Endothelial cell of umbilical vein (primary cell): ENCODE data around the gene NPIPB2. TPM values are rescaled to one million over a fixed set of nuclear protein-coding genes. Genes with fewer than 3 reads are reported as not detected.

Source experiments
- BruUV-seq: library from RNA; stranded (reverse); fragments of 400-500 nt; replicated peaks from 2 replicates; lab custom pipeline; 2021; lab: Mats Ljungman, UMichigan
- CTCF ChIA-PET: fragments of 300-600, 350-600 bp; sonication (Branson Sonifier 250); formaldehyde crosslinking; loops from one replicate; lab custom pipeline; 2021; ENCODE audit warnings: antibody characterized with exemption, inconsistent platforms; lab: Charles Lee
- POLR2A ChIA-PET: fragments of 300-600, 350-600 bp; sonication (Branson Sonifier 250); formaldehyde crosslinking; loops from one replicate; lab custom pipeline; 2021; ENCODE audit warnings: antibody characterized with exemption, inconsistent platforms; lab: Charles Lee
- DNase-seq: peaks from one replicate; pipeline ENCODE4 v3.0.0-alpha.2; 2011; ENCODE audit warnings: low read depth, low spot score
- FAIRE-seq: peaks from 2 replicates; lab custom pipeline; 2011; peaks lifted over from hg19 to GRCh38; lab: Jason Lieb, UNC
- H2AFZ ChIP-seq: 2 replicates; pipeline ENCODE4 v1.6.0; 2012; ENCODE audit warnings: low read depth, low read length, control low read depth, inconsistent platforms
- H3K27ac ChIP-seq: 2 replicates; pipeline ENCODE4 v1.5.1; 2011; ENCODE audit warnings: low read depth, mild to moderate bottlenecking, control low read depth, low read length, moderate library complexity; ENCODE audit not compliant: insufficient read depth
- H3K27me3 ChIP-seq, 2 experiments: 2 replicates each; pipeline versions ENCODE4 v1.6.0 to v1.6.1; 2011; ENCODE audit warnings: low read length in 2 of 2, mixed read lengths in 1 of 2; ENCODE audit not compliant: control insufficient read depth in 2 of 2, insufficient read depth in 2 of 2
- H3K36me3 ChIP-seq, 2 experiments: 2 replicates in 1 of 2; 3 replicates in 1 of 2; pipeline ENCODE4 v1.5.1; 2011; ENCODE audit warnings: low read length in 2 of 2, mild to moderate bottlenecking in 1 of 2, moderate library complexity in 1 of 2; ENCODE audit not compliant: control insufficient read depth in 2 of 2, insufficient read depth in 2 of 2; ENCODE audit errors: extremely low read depth in 1 of 2
- H3K4me1 ChIP-seq: 3 replicates; pipeline ENCODE4 v1.5.1; 2011; ENCODE audit warnings: mild to moderate bottlenecking, low read length; ENCODE audit not compliant: control insufficient read depth, insufficient read depth; ENCODE audit errors: extremely low read depth
- H3K4me2 ChIP-seq: 2 replicates; pipeline ENCODE4 v1.6.1; 2011; ENCODE audit warnings: low read length, control low read depth, mixed read lengths; ENCODE audit not compliant: insufficient read depth
- H3K4me3 ChIP-seq, 3 experiments: fragments of 200-600 bp in 1 of 3; sonication (generic), shearing (Covaris generic) in 1 of 3; replicated peaks in 1 of 3; 2 replicates each; pipeline ENCODE4 v1.5.1; 2011 to 2016; ENCODE audit warnings: control low read depth in 3 of 3, low read length in 3 of 3, mild to moderate bottlenecking in 2 of 3, inconsistent platforms in 1 of 3, low read depth in 1 of 3, moderate library complexity in 1 of 3; ENCODE audit not compliant: insufficient read depth in 1 of 3
- H3K79me2 ChIP-seq: 2 replicates; pipeline ENCODE4 v1.6.0; 2012; ENCODE audit warnings: low read length, inconsistent platforms; ENCODE audit not compliant: control insufficient read depth, insufficient read depth
- H3K9ac ChIP-seq: replicated peaks from 2 replicates; pipeline ENCODE3; 2011; ENCODE audit warnings: low read length, control low read depth; ENCODE audit not compliant: insufficient read depth; ENCODE audit errors: extremely low read depth
- H3K9me1 ChIP-seq: replicated peaks from 3 replicates; pipeline ENCODE4 v1.6.0; 2011; ENCODE audit warnings: mild to moderate bottlenecking, low read length; ENCODE audit not compliant: control insufficient read depth, insufficient read depth; ENCODE audit errors: extremely low read depth
- H3K9me3 ChIP-seq: replicated peaks from 2 replicates; pipeline ENCODE4 v1.5.1; 2012; ENCODE audit warnings: low read length, inconsistent platforms; ENCODE audit not compliant: control insufficient read depth, insufficient read depth
- H4K20me1 ChIP-seq: replicated peaks from 2 replicates; pipeline ENCODE3; 2011; ENCODE audit warnings: mild to moderate bottlenecking, low read length; ENCODE audit not compliant: control insufficient read depth, insufficient read depth; ENCODE audit errors: extremely low read depth
- EZH2 ChIP-seq: IDR thresholded peaks from 2 replicates; pipeline ENCODE4 v1.6.1; 2012; ENCODE audit warnings: borderline replicate concordance, low read depth, mild to moderate bottlenecking, moderate library complexity, low read length, inconsistent platforms; ENCODE audit not compliant: severe bottlenecking
- FOS ChIP-seq: IDR thresholded peaks from 2 replicates; pipeline ENCODE4 v1.6.1; 2011; ENCODE audit warnings: mild to moderate bottlenecking, low read length, moderate library complexity, borderline replicate concordance; ENCODE audit not compliant: insufficient read depth
- GATA2 ChIP-seq: IDR thresholded peaks from 2 replicates; pipeline ENCODE4 v1.7.0; 2011; ENCODE audit warnings: low read depth, mild to moderate bottlenecking, moderate library complexity, mixed read lengths, low read length; ENCODE audit not compliant: insufficient read length, insufficient read depth
- JUN ChIP-seq: IDR thresholded peaks from 2 replicates; pipeline ENCODE4 v1.6.1; 2011; ENCODE audit warnings: borderline replicate concordance, low read depth; ENCODE audit not compliant: insufficient read length, insufficient read depth
- MYC ChIP-seq: IDR thresholded peaks from one replicate; pipeline ENCODE4 v1.6.1; 2011; ENCODE audit warnings: mild to moderate bottlenecking, low read depth, low read length
- POLR2A ChIP-seq: IDR thresholded peaks from 2 replicates; pipeline ENCODE4 v1.6.1; 2012; ENCODE audit warnings: low read depth, mild to moderate bottlenecking, control low read depth, low read length
- POLR2AphosphoS5 ChIP-seq: IDR thresholded peaks from 2 replicates; pipeline ENCODE4 v1.6.1; 2012; ENCODE audit warnings: low read depth, mild to moderate bottlenecking, control low read depth, low read length, moderate library complexity; ENCODE audit not compliant: insufficient read depth
- dilution Hi-C: fragments of 300-500 bp; cut with MboI; formaldehyde crosslinking; loops from one replicate; pipeline ENCODE4 v1.15.0; 2019; ENCODE audit warnings: low sequenced_read_pairs; ENCODE audit not compliant: extremely low pct_ligation_motif_present
- intact Hi-C: fragments of 100-400 bp; cut with micrococcal nuclease; formaldehyde crosslinking; loops from one replicate; pipeline ENCODE4 v1.10.0; 2022
- polyA plus RNA-seq, 4 experiments: library from polyadenylated mRNA; depleted of rRNA in 3 of 4; stranded (reverse) in 3 of 4; unstranded in 1 of 4; fragments of >200 nt; gene quantifications; 2 replicates each; pipeline versions ENCODE4 v1.2.1 to v1.2.3, GENCODE V29; 2011 to 2012; ENCODE audit warnings: missing spikeins in 1 of 4
- small RNA-seq: library from RNA; depleted of rRNA; stranded (forward); fragments of <200 nt; gene quantifications from one replicate; pipeline ENCODE3, GENCODE V24; 2012; ENCODE audit warnings: low replicate concordance, low read depth; ENCODE audit not compliant: insufficient read depth, insufficient read length
- total RNA-seq: library from RNA; stranded (reverse); gene quantifications from 2 replicates; pipeline ENCODE4 v1.2.3, GENCODE V29; 2021
- TF ChIP-seq, protein P1 (sequence below): IDR thresholded peaks from 2 replicates; pipeline ENCODE4 v1.6.1; 2011; ENCODE audit not compliant: insufficient read depth, insufficient read length
- TF ChIP-seq, protein P2 (sequence below), 2 donors: IDR thresholded peaks; 1 replicate in 1 of 2; 2 replicates in 1 of 2; pipeline ENCODE4 v1.5.1; 2011; ENCODE audit warnings: low read length in 2 of 2, mild to moderate bottlenecking in 2 of 2, moderate library complexity in 2 of 2, control low read depth in 1 of 2, inconsistent platforms in 1 of 2, low read depth in 1 of 2; ENCODE audit not compliant: insufficient read depth in 1 of 2; ENCODE audit errors: extremely low read depth in 1 of 2

NPIPB2 gene
- total and polyA plus RNA-seq, 2 donors (not counting 3 experiments of a cell fraction or from before 2014, with no cell fraction given) = 5.8 to 15.4 TPM

DNA sequence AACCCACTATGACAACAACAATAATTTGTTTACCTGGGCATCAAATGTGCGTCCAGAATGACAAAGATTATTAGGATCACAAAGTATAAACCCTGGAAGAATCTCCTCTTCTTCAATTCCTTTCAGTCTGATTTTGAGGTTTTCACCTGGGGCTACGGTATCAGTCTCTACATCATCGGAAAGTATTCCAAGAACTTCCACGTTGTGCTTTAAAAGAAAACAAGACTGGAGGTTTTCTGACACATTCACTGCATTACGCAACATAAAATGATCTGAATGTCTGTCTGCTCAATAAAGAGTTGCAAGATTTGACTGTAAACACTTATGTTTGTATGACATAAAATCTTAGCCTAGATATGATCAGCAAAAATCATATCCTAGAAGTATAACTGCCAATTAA is 64.5 kb downstream of the NPIPB2 start:
- Histone ChIP-seq H3K9me3 (no peaks in the 10 kb centered on the region), H4K20me1 (no peaks in the 10 kb centered on the region), H3K4me1 (no peaks in the 10 kb centered on the region), H2AFZ (no peak overlapping the region), H3K79me2 (peaks cover 3% of the 10 kb centered on the region), H3K27me3 (no peaks in the 10 kb centered on the region), H3K9me1 (no peaks in the 10 kb centered on the region), H3K36me3 (peaks cover 9 to 39% of the 10 kb centered on the region in 2 experiments), H3K4me2 (no peak overlapping the region), H3K4me3 (no peak overlapping the region), H3K9ac (no peak overlapping the region), H3K27ac (no peak overlapping the region)
- TF ChIP-seq FOS (no peak), POLR2AphosphoS5 (no peak), POLR2A (no peak), GATA2 (no peak), MYC (no peak), JUN (no peak), EZH2 (no peak)
- TF ChIP-seq, protein P1, sequence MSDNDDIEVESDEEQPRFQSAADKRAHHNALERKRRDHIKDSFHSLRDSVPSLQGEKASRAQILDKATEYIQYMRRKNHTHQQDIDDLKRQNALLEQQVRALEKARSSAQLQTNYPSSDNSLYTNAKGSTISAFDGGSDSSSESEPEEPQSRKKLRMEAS = no peak
- TF ChIP-seq, protein P2, sequence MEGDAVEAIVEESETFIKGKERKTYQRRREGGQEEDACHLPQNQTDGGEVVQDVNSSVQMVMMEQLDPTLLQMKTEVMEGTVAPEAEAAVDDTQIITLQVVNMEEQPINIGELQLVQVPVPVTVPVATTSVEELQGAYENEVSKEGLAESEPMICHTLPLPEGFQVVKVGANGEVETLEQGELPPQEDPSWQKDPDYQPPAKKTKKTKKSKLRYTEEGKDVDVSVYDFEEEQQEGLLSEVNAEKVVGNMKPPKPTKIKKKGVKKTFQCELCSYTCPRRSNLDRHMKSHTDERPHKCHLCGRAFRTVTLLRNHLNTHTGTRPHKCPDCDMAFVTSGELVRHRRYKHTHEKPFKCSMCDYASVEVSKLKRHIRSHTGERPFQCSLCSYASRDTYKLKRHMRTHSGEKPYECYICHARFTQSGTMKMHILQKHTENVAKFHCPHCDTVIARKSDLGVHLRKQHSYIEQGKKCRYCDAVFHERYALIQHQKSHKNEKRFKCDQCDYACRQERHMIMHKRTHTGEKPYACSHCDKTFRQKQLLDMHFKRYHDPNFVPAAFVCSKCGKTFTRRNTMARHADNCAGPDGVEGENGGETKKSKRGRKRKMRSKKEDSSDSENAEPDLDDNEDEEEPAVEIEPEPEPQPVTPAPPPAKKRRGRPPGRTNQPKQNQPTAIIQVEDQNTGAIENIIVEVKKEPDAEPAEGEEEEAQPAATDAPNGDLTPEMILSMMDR (IDR thresholded peaks at IDR 0.05; ENCODE audit: extremely low read depth in 1 of 2, insufficient read depth in 1 of 2, low read depth in 1 of 2, low read length in 2 of 2) = no peak
- CTCF ChIA-PET = interaction anchor here (0.7 to 1.4 kb wide), 2 partner anchors 10 to 190 kb away, joined by 3 read pairs; no protein-coding TSS in a partner anchor
- BruUV-seq = no TSS peak
- dilution Hi-C loops = no loop called here
- POLR2A ChIA-PET = no interaction called here
- intact Hi-C loops = no loop called here
- DNase-seq (no peak), FAIRE-seq (no peak)

Small RNA genes within 50 kb of the gene (small RNA-seq; reads per million reads assigned to genes)
- not detected for gene AC007216.5
- gene COX6CP1 = not detected
- not detected for gene UBL5P4

Other genes with a start within 250 kb of the NPIPB2 start
- gene TXNDC11, start 199.2 kb downstream of the NPIPB2 start, total RNA-seq = 37.1 and 42.5 TPM in 2 replicates
- 66.0 and 66.8 TPM in 2 replicates for gene TXNDC11, start 199.2 kb downstream of the NPIPB2 start, polyA plus RNA-seq
- gene ZC3H7A, start 144.8 kb downstream of the NPIPB2 start, total RNA-seq = 73.9 and 78.0 TPM in 2 replicates
- 32.6 and 44.1 TPM in 2 replicates for gene ZC3H7A, start 144.8 kb downstream of the NPIPB2 start, polyA plus RNA-seq
- 127 and 132 TPM in 2 replicates for gene RSL1D1, start 90.5 kb downstream of the NPIPB2 start, total RNA-seq
- gene RSL1D1, start 90.5 kb downstream of the NPIPB2 start, polyA plus RNA-seq = 9.5 and 17.0 TPM in 2 replicates
- gene GSPT1, start 26.1 kb downstream of the NPIPB2 start, total RNA-seq = 137 and 152 TPM in 2 replicates
- 31.2 and 40.3 TPM in 2 replicates for gene GSPT1, start 26.1 kb downstream of the NPIPB2 start, polyA plus RNA-seq
- gene TNFRSF17, start 23.2 kb upstream of the NPIPB2 start, total RNA-seq = not detected in 2 replicates
- gene TNFRSF17, start 23.2 kb upstream of the NPIPB2 start, polyA plus RNA-seq = not detected in 2 replicates
- 18.2 and 20.3 TPM in 2 replicates for gene SNX29, start 34.7 kb upstream of the NPIPB2 start, total RNA-seq
- 4.1 and 4.2 TPM in 2 replicates for gene SNX29, start 34.7 kb upstream of the NPIPB2 start, polyA plus RNA-seq